K562 (cell line): Measurements from ENCODE around the gene CUEDC2. TPM values are rescaled to one million over a fixed set of nuclear protein-coding genes. Genes with fewer than 3 reads are reported as not detected.

Experiments used
- ATAC-seq: fragments of 200-7000 bp; cut with Tn5 transposase; 3 replicates; pipeline ENCODE4 v1.9.1; 2020; ENCODE audit warnings: moderate library complexity
- BruUV-seq: library from RNA; stranded (reverse); fragments of 400-500 nt; replicated peaks from 2 replicates; lab custom pipeline; 2021; lab: Mats Ljungman, UMichigan
- CTCF ChIA-PET: fragments of 300-600 bp; formaldehyde crosslinking; extraction: SDS; loops from one replicate; lab custom pipeline; 2021; ENCODE audit warnings: low intra/inter-chr PET ratio; lab: Yijun Ruan, JAX
- POLR2A ChIA-PET: fragments of 300-600, 350-650 bp; sonication (Branson Sonifier 250); formaldehyde crosslinking; extraction: SDS; loops from one replicate; lab custom pipeline; 2021; ENCODE audit warnings: antibody characterized with exemption, inconsistent platforms; lab: Yijun Ruan, JAX
- DNase-seq, 4 experiments: peaks; one replicate each; pipeline versions ENCODE4 v3.0.0 to v3.0.0-alpha.2; 2011 to 2018; ENCODE audit warnings: low spot score in 3 of 4, mixed read lengths in 3 of 4; ENCODE audit errors: extremely low read depth in 1 of 4
- FAIRE-seq: peaks from 2 replicates; lab custom pipeline; 2011; peaks lifted over from hg19 to GRCh38; lab: Jason Lieb, UNC
- H2AFZ ChIP-seq: 2 replicates; pipeline ENCODE4 v1.6.0; 2011; ENCODE audit warnings: low read depth, low read length, control low read depth, inconsistent platforms
- H3K27ac ChIP-seq: fragments of 200-600 bp; 3 replicates; pipeline ENCODE4 v1.8.0; 2011; ENCODE audit warnings: low read depth, mild to moderate bottlenecking, control low read depth, inconsistent platforms, low read length, moderate library complexity, mixed read lengths; ENCODE audit errors: extremely low read depth
- H3K27me3 ChIP-seq, 2 experiments: fragments of 300-600 bp in 1 of 2; 2 replicates in 1 of 2; 3 replicates in 1 of 2; pipeline versions ENCODE4 v1.6.0 to v1.8.0; 2011; ENCODE audit warnings: inconsistent platforms in 2 of 2, low read length in 2 of 2, mild to moderate bottlenecking in 1 of 2, mixed read lengths in 1 of 2, moderate library complexity in 1 of 2; ENCODE audit not compliant: control insufficient read depth in 2 of 2, insufficient read depth in 2 of 2
- H3K36me3 ChIP-seq: fragments of 300-600 bp; 3 replicates; pipeline ENCODE4 v1.8.0; 2011; ENCODE audit warnings: mild to moderate bottlenecking, low read length, inconsistent platforms; ENCODE audit not compliant: control insufficient read depth, insufficient read depth
- H3K4me1 ChIP-seq, 2 experiments: fragments of 200-600 bp in 1 of 2; replicated peaks in 1 of 2; 2 replicates in 1 of 2; 3 replicates in 1 of 2; pipeline versions ENCODE4 v1.5.1 to v1.8.0; 2011; ENCODE audit warnings: inconsistent platforms in 2 of 2, low read length in 2 of 2, mild to moderate bottlenecking in 1 of 2, mixed read lengths in 1 of 2, moderate library complexity in 1 of 2; ENCODE audit not compliant: control insufficient read depth in 2 of 2, insufficient read depth in 2 of 2
- H3K4me2 ChIP-seq: 2 replicates; pipeline ENCODE4 v1.6.1; 2011; ENCODE audit warnings: low read length, control low read depth, inconsistent platforms, mixed read lengths; ENCODE audit not compliant: insufficient read depth
- H3K4me3 ChIP-seq: fragments of 200-600 bp; sonication (generic), shearing (Covaris generic); 2 replicates; pipeline ENCODE4 v1.5.1; 2016; ENCODE audit warnings: control low read depth, inconsistent platforms
- H3K79me2 ChIP-seq: fragments of 200-600 bp; 3 replicates; pipeline ENCODE4 v1.8.0; 2011; ENCODE audit warnings: low read length, inconsistent platforms; ENCODE audit not compliant: control insufficient read depth, insufficient read depth
- H3K9ac ChIP-seq, 2 experiments: 2 replicates each; pipeline versions ENCODE4 v1.6.0 to v1.6.1; 2011; ENCODE audit warnings: low read depth in 2 of 2, low read length in 2 of 2, control low read depth in 1 of 2, inconsistent platforms in 1 of 2, mild to moderate bottlenecking in 1 of 2, mixed read lengths in 1 of 2; ENCODE audit not compliant: insufficient read depth in 1 of 2
- H3K9me1 ChIP-seq: one replicate; pipeline ENCODE4 v1.6.0; 2011; ENCODE audit warnings: inconsistent platforms, mild to moderate bottlenecking, low read length, moderate library complexity; ENCODE audit not compliant: control insufficient read depth, insufficient read depth
- H3K9me3 ChIP-seq: replicated peaks from 2 replicates; pipeline ENCODE4 v1.5.1; 2011; ENCODE audit warnings: low read depth, low read length, inconsistent platforms; ENCODE audit not compliant: control insufficient read depth, insufficient read depth
- H4K20me1 ChIP-seq: replicated peaks from 2 replicates; pipeline ENCODE4 v1.6.1; 2011; ENCODE audit warnings: low read length, inconsistent platforms, mixed read lengths; ENCODE audit not compliant: control insufficient read depth, insufficient read depth
- EP400 ChIP-seq: fragments of 450-650 bp; IDR thresholded peaks from 2 replicates; pipeline ENCODE4 v1.6.1; 2017; ENCODE audit warnings: antibody characterized with exemption, mild to moderate bottlenecking, moderate library complexity
- FOXA1 ChIP-seq: fragments of 450-650 bp; IDR thresholded peaks from 2 replicates; pipeline ENCODE4 v1.6.1; 2016; ENCODE audit warnings: mild to moderate bottlenecking, borderline replicate concordance
- FOXM1 ChIP-seq, 2 experiments: fragments of 450-650 bp in 1 of 2; sonication (generic) in 1 of 2; formaldehyde crosslinking in 1 of 2; IDR thresholded peaks; 2 replicates each; pipeline versions ENCODE4 v1.6.1 to v1.9.0; 2017 to 2022; ENCODE audit warnings: low read depth in 2 of 2, mild to moderate bottlenecking in 2 of 2, missing genetic modification reagents in 1 of 2, moderate library complexity in 1 of 2
- GTF2E2 ChIP-seq: fragments of 200-800 bp; sonication (Bioruptor generic); IDR thresholded peaks from 2 replicates; pipeline ENCODE4 v1.6.1; 2016; ENCODE audit warnings: missing genetic modification characterization, missing compliant biosample characterization
- HCFC1 ChIP-seq: IDR thresholded peaks from 2 replicates; pipeline ENCODE4 v1.6.1; 2012; ENCODE audit warnings: low read depth, low read length, improper control_type of control experiment
- HMG20A ChIP-seq: fragments of 450-650 bp; formaldehyde crosslinking; conservative IDR thresholded peaks from 2 replicates; pipeline ENCODE4 v1.4.0; 2020; ENCODE audit warnings: mild to moderate bottlenecking, mixed read lengths
- KLF1 ChIP-seq: fragments of 450-650 bp; IDR thresholded peaks from 2 replicates; pipeline ENCODE4 v1.6.1; 2016; ENCODE audit warnings: missing genetic modification characterization, missing compliant biosample characterization
- POLR2AphosphoS5 ChIP-seq: IDR thresholded peaks from 2 replicates; pipeline ENCODE4 v1.6.1; 2011; ENCODE audit warnings: mild to moderate bottlenecking, low read depth, low read length, moderate library complexity; ENCODE audit not compliant: control insufficient read depth, insufficient read depth
- SOX6 ChIP-seq: fragments of 450-650 bp; IDR thresholded peaks from 2 replicates; pipeline ENCODE4 v1.6.1; 2014; ENCODE audit warnings: mild to moderate bottlenecking
- SP2 ChIP-seq: IDR thresholded peaks from 2 replicates; pipeline ENCODE4 v1.6.1; 2011; ENCODE audit warnings: mild to moderate bottlenecking, low read depth, low read length, moderate library complexity; ENCODE audit not compliant: poor library complexity, severe bottlenecking; ENCODE audit errors: extremely low read depth
- SPI1 ChIP-seq: IDR thresholded peaks from 2 replicates; pipeline ENCODE4 v1.6.1; 2011; ENCODE audit warnings: low read depth, low read length, control low read depth, borderline replicate concordance
- SRF ChIP-seq, 2 experiments: fragments of 250-450, 450-650 bp in 1 of 2; sonication (Bioruptor Pico) in 1 of 2; sonication (generic) in 1 of 2; formaldehyde crosslinking; IDR thresholded peaks; 2 replicates each; pipeline versions ENCODE4 v1.5.0 to v1.5.1; 2020 to 2022; ENCODE audit warnings: mild to moderate bottlenecking in 1 of 2, missing genetic modification reagents in 1 of 2
- TBP ChIP-seq: optimal IDR thresholded peaks from 2 replicates; pipeline ENCODE3; 2011; ENCODE audit warnings: low read depth, low read length, improper control_type of control experiment
- ZNF436 ChIP-seq: fragments of 250-450, 450-650 bp; sonication (Bioruptor Pico); formaldehyde crosslinking; IDR thresholded peaks from 2 replicates; pipeline ENCODE4 v1.7.0; 2020; ENCODE audit warnings: mild to moderate bottlenecking
- ZNF764 ChIP-seq: fragments of 250-450 bp; sonication (Bioruptor Pico); IDR thresholded peaks from 2 replicates; pipeline ENCODE4 v1.4.0; 2020; ENCODE audit warnings: low read depth, mild to moderate bottlenecking, moderate library complexity
- WGBS: fragments of 100-300 bp; shearing (Covaris generic); methylation state at CpG from one replicate; pipeline ENCODE4 v1.1.6; 2016; ENCODE audit warnings: low coverage, mixed read lengths; ENCODE audit not compliant: insufficient coverage; ENCODE audit errors: missing lambda C conversion rate; 5-methylcytosine and 5-hydroxymethylcytosine counted together
- in situ Hi-C: fragments of 300-500 bp; cut with MboI; formaldehyde crosslinking; loops from 4 replicates; pipeline ENCODE4 v1.15.0; 2018; ENCODE audit warnings: inconsistent platforms, mixed read lengths
- intact Hi-C: fragments of 100-400 bp; cut with micrococcal nuclease; formaldehyde crosslinking; loops from 2 replicates; pipeline ENCODE4 v1.14.2; 2022
- polyA plus RNA-seq, 8 experiments: library from polyadenylated mRNA; depleted of rRNA in 4 of 8; stranded (reverse) in 5 of 8; unstranded in 3 of 8; fragments of >200 nt; fragmentation: Nextera tagmentation in 2 of 8; fragmentation: Illumina TruSeq in 1 of 8; extraction: Ambion mirVana in 2 of 8; extraction: Trizol in 1 of 8; gene quantifications; 2 replicates each; pipeline versions ENCODE4 v1.2.1 to v1.2.3, GENCODE V29; 2011 to 2014; ENCODE audit warnings: inconsistent platforms in 1 of 8, missing spikeins in 1 of 8
- total RNA-seq, 7 experiments: library from RNA; depleted of rRNA in 6 of 7; stranded (reverse); fragments of >200 nt in 6 of 7; fragmentation: Illumina TruSeq in 2 of 7; extraction: Trizol in 2 of 7; gene quantifications; 2 replicates each; pipeline versions ENCODE4 v1.2.1 to v1.2.3, GENCODE V29; 2011 to 2021; ENCODE audit warnings: low replicate concordance in 1 of 7

Gene CUEDC2
- total and polyA plus RNA-seq, 9 of the 15 experiments (the other 6 are each of a cell fraction or from before 2014, with no cell fraction given) = 8.5 to 48.9 (median 27.4) TPM

- peak overlapping the region; percentile 80 for H3K4me3 ChIP-seq
- intact Hi-C loops (no loop called here), in situ Hi-C loops (loop anchor here (25.0 kb wide), 1 partner anchor 612 kb away; the partner anchor contains the start of gene KCNIP2)
- H3K79me2 ChIP-seq = peaks cover 43% of the 10 kb centered on the region
- H3K27ac ChIP-seq = peak overlapping the region; percentile 95
- H3K4me2 ChIP-seq = peak overlapping the region; percentile 94
- TSS peak; percentile 72 for BruUV-seq
- peak overlapping the region; percentile 90 to 94 for H3K9ac ChIP-seq
- H3K27me3 ChIP-seq = no peaks in the 10 kb centered on the region
- peak overlapping the region; percentile 92 for H2AFZ ChIP-seq
- H4K20me1 ChIP-seq = no peaks in the 10 kb centered on the region
- FAIRE-seq (peak; percentile 82), ATAC-seq (peak; percentile 85), DNase-seq (peak; percentile 40 to 90 (median 53))
- WGBS = 11% methylated on average over 16 of the region's 30 CpGs
- H3K9me1 ChIP-seq = no peaks in the 10 kb centered on the region
- peaks cover 26% of the 10 kb centered on the region; the same call in 2 of the 3 replicates for H3K36me3 ChIP-seq
- CTCF ChIA-PET = no interaction called here
- no peaks in the 10 kb centered on the region for H3K9me3 ChIP-seq
- H3K4me1 ChIP-seq = peaks cover 23 to 38% of the 10 kb centered on the region in 2 experiments
- POLR2A ChIA-PET = interaction anchor here (0.6 to 2.5 kb wide), 11 partner anchors 8 to 1653 kb away, joined by 3 to 14 read pairs (median 4); partner anchors contain the start of genes CUEDC2 and FBXL15
- TF ChIP-seq POLR2AphosphoS5 = peak; percentile 21
- no peak for TF ChIP-seq SOX6
- no peak for TF ChIP-seq ZNF764 (CRISPR knock-in tag)
- no peak for TF ChIP-seq HMG20A (CRISPR knock-in tag)
- 0 out of 2 replicates have a peak, but pooled peaks have one; percentile 34 for TF ChIP-seq SPI1
- no peak for TF ChIP-seq SRF (CRISPR knock-in tag; IDR thresholded peaks at IDR 0.05)
- TF ChIP-seq KLF1 = no peak
- no peak for TF ChIP-seq SP2
- TF ChIP-seq GTF2E2 (tag) = peak; percentile 50; the same call in 1 of the 2 replicates
- peak; percentile 31 for TF ChIP-seq TBP
- TF ChIP-seq FOXM1 (IDR thresholded peaks at IDR 0.05; ENCODE audit: low read depth) = no peak
- TF ChIP-seq FOXM1 (CRISPR knock-in tag; IDR thresholded peaks at IDR 0.05; ENCODE audit: low read depth) = no peak
- TF ChIP-seq ZNF436 (CRISPR knock-in tag) = no peak
- no peak for TF ChIP-seq FOXA1
- no peak for TF ChIP-seq EP400
- TF ChIP-seq HCFC1 = no peak
These were observed 17.1 kb upstream of the CUEDC2 start for GRCh38 chr10:102449321-102450123.
